ENCODE measurements around the gene RPL27A. TPM values are rescaled to one million over a fixed set of nuclear protein-coding genes. Genes with fewer than 3 reads are reported as not detected.

Gene RPL27A
- total RNA-seq, 3 donors from 2014 or later = 907 to 1,119 (median 1,000) TPM

DNA sequence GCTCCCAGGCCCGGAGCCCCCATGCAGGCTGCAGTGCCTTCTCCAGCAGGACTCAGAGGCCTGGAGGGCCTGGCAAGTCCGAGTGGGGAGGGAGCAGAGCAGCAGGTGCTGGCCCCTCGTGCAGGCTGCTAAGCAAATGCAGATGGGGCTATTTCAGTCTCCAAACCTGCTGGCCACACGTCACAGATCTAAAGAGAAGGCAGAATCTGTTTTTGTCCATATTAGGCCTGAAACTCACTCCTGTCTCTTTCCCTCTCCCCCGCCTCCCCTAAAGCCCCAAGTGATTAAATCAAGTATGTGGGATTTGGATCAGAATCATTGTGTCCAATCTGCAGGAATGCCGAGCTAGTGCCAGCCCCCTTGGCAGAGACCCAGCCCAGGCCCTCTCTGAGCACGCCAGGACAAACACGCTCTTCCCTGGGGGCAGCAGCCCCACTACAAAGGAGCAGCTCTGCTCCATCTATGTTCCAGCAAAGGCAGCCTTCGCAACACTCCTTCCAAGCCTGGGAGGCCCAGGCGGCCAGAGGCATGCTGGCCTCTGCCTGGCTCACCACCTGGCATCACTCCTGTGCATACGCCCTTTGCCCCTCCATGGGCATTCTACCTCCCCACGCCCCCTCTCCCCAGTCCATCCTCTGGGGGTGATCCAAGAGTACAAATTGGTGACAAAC, 26.5 kb downstream of the RPL27A start:
- no peaks in the 10 kb centered on the region for H3K27me3 ChIP-seq
- TF ChIP-seq POLR2AphosphoS5 (IDR thresholded peaks at IDR 0.05) (peak; percentile 74 to 81 (median 78)), POLR2A (IDR thresholded peaks at IDR 0.05) (peak; percentile 43)
- TF ChIP-seq, protein P1, sequence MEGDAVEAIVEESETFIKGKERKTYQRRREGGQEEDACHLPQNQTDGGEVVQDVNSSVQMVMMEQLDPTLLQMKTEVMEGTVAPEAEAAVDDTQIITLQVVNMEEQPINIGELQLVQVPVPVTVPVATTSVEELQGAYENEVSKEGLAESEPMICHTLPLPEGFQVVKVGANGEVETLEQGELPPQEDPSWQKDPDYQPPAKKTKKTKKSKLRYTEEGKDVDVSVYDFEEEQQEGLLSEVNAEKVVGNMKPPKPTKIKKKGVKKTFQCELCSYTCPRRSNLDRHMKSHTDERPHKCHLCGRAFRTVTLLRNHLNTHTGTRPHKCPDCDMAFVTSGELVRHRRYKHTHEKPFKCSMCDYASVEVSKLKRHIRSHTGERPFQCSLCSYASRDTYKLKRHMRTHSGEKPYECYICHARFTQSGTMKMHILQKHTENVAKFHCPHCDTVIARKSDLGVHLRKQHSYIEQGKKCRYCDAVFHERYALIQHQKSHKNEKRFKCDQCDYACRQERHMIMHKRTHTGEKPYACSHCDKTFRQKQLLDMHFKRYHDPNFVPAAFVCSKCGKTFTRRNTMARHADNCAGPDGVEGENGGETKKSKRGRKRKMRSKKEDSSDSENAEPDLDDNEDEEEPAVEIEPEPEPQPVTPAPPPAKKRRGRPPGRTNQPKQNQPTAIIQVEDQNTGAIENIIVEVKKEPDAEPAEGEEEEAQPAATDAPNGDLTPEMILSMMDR (IDR thresholded peaks at IDR 0.05) = no peak
- peak overlapping the region; percentile 97 to 98 for H3K27ac ChIP-seq
- intact Hi-C loops (cut with DNase I; ENCODE audit: low total_unique reads) = no loop called here
- H3K4me3 ChIP-seq = no peak overlapping the region
- peak; percentile 80 to 96 for DNase-seq (ENCODE audit: low spot score in 2 of 2)
- no peaks in the 10 kb centered on the region for H3K9me3 ChIP-seq
- no peaks in the 10 kb centered on the region for H3K36me3 ChIP-seq
- H3K4me1 ChIP-seq = peaks cover 2 to 13% of the 10 kb centered on the region in 2 donors

DNA sequence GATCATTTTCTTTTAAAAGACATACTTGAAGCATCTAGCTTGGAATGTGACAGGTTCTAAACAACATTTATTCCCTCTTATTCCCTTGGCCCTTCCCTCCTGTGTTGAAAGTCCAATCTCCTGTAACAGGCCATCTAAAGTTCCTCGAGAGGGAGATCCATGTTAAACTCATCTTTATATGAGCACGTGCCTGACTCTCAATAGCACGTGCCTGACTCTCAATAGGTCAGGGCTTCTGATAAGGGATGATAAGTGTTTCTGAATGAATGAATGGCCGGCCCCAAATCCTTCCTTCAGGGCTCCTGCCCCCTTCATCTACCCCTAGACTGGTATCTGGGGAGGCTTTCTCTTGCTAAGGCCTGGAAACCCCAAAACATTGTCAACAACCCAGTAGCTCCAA, 27.2 kb downstream of the RPL27A start:
- no peaks in the 10 kb centered on the region for H3K36me3 ChIP-seq
- no peak for DNase-seq (ENCODE audit: low spot score in 2 of 2)
- peak overlapping the region; percentile 97 to 98 for H3K27ac ChIP-seq
- TF ChIP-seq POLR2AphosphoS5 (IDR thresholded peaks at IDR 0.05) = no peak
- TF ChIP-seq, protein P1 (IDR thresholded peaks at IDR 0.05) = no peak
- no peak for TF ChIP-seq POLR2A (IDR thresholded peaks at IDR 0.05)
- H3K4me1 ChIP-seq = peaks cover 5 to 18% of the 10 kb centered on the region in 2 donors
- no peak overlapping the region for H3K4me3 ChIP-seq
- no peaks in the 10 kb centered on the region for H3K9me3 ChIP-seq
- H3K27me3 ChIP-seq = no peaks in the 10 kb centered on the region
- intact Hi-C loops (cut with DNase I; ENCODE audit: low total_unique reads) = loop anchor here (10.0 kb wide), 1 partner anchor 95 kb away; no protein-coding TSS in a partner anchor

DNA sequence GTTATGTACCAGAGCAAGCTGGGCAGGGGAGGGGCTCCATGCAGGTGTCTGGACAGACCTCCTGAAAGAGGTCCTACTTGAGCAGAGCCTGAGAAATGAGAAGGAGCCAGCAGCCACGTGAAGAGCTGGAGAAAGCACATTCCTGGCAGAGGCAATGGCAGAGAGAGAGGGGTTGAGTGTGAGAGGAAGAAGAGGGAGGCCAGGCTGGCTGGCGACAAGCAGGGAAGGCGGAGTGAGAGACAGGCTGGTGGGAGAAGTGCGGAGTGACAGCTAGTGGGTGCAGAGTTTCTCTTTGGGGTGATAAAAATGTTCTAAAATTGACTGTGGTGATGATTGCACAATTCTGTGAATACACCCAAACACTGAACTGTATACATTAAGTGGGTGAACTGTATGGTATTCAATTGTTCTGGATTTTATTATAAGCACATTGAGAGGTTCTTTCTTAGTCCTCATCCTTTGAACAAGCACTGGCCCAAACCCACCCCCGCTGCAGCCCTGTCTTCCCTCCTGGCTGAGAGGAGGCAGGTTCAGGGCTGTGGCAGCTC, 29.4 kb downstream of the RPL27A start:
- no peaks in the 10 kb centered on the region for H3K27me3 ChIP-seq
- no peak for DNase-seq (ENCODE audit: low spot score in 2 of 2)
- H3K27ac ChIP-seq = peak overlapping the region; percentile 87 to 98
- peaks cover 5 to 35% of the 10 kb centered on the region in 2 donors for H3K4me1 ChIP-seq
- no peaks in the 10 kb centered on the region for H3K9me3 ChIP-seq
- no peak overlapping the region for H3K4me3 ChIP-seq
- H3K36me3 ChIP-seq = no peaks in the 10 kb centered on the region
- TF ChIP-seq, protein P1 (IDR thresholded peaks at IDR 0.05) = no peak
- TF ChIP-seq POLR2A (IDR thresholded peaks at IDR 0.05) = no peak
- no peak for TF ChIP-seq POLR2AphosphoS5 (IDR thresholded peaks at IDR 0.05)
- intact Hi-C loops (cut with DNase I; ENCODE audit: low total_unique reads) = loop anchor here (10.0 kb wide), 1 partner anchor 93 kb away; no protein-coding TSS in a partner anchor

DNA sequence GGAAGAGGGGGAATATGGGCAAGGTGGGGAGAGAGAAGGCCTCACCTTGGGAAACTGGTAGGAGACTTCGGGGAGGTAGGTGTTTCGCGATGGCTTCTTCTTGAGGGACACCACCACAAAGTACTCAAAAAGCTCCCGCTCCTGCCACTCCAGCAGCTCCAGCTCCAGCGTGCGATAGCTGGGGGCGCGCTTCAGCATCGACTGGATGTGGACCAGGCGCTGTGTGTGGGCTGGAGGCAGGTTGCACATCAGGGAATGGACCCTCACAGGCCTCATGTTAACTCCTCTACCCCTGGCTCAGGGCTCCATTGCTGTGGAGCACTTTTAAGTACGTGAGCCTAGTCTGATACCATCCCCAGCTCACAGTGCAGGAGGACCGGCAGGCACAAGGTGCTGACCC, 29.9 kb downstream of the RPL27A start:
- Histone ChIP-seq H3K36me3 (no peaks in the 10 kb centered on the region), H3K4me1 (peaks cover 10 to 35% of the 10 kb centered on the region in 2 donors), H3K9me3 (no peaks in the 10 kb centered on the region), H3K27ac (peak overlapping the region; percentile 87 to 98), H3K27me3 (no peaks in the 10 kb centered on the region), H3K4me3 (no peak overlapping the region)
- intact Hi-C loops (cut with DNase I; ENCODE audit: low total_unique reads) = loop anchor here (10.0 kb wide), 1 partner anchor 92 kb away; no protein-coding TSS in a partner anchor
- TF ChIP-seq POLR2AphosphoS5 (IDR thresholded peaks at IDR 0.05) = no peak
- no peak for TF ChIP-seq POLR2A (IDR thresholded peaks at IDR 0.05)
- TF ChIP-seq, protein P1 (IDR thresholded peaks at IDR 0.05) = no peak
- DNase-seq (ENCODE audit: low spot score in 2 of 2) = no peak
